HG03103 (cell line): Measurements from ENCODE around the gene DRC1.

Experiments used
- ATAC-seq: cut with Tn5 transposase; IDR thresholded peaks from one replicate; pipeline ENCODE4 v1.9.1; 2021; ENCODE audit warnings: low read depth; ENCODE audit not compliant: unreplicated experiment

Gene DRC1

DNA sequence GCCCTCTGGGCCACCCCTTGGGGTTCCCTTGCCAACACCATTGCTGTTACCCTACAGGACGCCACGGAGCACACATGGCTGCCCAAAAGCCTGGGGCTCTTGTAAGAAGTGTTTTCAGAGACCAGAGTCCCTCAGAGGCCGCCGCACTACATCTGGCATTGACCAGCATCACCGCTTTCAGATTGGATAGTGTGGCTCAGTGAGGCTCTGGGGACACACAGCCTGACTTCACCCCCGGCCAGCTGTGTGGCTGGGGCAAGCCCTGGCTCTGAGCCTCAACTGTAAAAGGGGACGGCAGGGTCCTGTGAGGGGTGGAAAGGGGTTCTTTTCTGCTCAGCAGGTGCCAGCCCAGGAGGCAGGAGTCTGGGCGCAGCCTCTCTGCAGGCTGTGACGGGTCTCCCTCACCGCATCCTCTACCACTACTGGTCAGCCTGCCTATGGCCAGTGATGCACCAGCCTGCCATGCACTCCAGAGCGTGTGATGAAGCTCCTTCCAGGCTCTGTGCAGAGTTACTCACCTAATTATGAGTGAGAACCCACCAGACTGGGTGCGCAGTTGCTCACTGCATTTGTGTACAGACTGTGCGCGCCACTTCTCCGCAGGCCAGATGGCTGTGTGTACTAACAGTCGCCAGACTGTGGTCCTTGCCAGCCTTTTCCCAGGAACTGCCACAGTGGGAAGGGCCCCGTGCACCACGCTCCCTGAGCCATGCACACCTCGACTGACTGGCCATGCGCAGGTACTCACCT, 86.9 kb downstream of the DRC1 start:
- no peak for ATAC-seq

DNA sequence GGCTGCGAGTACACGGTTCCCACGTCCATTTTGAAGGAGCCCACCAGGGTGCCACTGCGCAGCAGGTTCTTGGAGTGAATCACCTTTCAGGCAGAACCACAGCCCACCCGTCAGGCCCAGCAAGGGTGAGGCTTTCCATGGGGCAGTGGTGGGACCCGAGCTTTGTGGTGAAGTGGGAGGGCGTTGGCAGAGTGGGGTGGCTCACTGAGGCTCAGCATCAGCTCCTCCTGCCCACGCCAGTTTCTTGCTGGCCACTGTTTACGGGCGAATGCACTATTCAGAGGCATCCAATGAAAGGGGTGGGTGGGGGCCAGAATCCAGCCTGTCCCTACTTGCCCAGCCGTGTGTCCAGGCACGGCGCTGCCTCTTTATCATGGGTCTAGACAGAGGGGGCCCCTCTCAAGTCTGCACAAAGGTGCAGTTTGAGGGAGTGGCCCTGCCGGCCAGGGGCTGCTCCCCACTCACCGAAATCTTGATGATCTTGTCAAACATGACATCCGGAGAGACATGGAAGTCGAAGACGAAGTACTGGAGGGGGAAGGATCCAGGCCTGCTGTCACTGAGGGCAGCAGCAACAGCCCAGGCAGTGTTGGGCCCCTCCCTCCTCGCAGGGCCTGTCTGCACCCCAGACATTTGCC, 87.6 kb downstream of the DRC1 start:
- no peak for ATAC-seq

DNA sequence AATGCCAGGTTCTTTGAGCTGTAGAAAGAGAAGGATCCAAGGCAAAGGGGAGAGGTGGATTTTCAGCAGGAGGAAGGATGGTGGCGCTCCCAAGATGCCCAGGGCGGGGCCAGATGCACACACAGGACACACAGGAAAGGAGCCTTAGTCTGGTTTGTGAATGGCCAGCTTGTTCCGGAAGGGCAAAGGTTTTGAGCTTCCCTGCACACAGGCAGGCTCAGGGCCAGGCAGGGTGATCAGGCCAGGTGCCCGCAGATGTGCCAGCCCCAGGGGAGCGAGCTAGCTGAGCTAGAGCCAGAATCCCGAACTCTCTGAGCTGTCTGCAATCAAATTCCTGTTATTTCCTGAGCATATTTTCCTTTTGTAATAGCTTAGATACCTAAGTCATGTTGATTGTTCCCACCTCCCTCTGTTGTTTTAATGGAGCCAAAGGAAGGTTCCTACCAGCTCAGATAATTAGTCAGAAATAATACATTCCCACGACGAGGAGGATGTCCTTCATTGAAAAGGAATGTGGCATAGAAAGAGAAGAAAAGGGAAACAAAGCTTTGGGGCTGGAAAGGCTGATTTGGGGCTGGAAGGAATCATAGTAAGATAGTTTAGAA, 89.9 kb downstream of the DRC1 start:
- ATAC-seq, result no peak

DNA sequence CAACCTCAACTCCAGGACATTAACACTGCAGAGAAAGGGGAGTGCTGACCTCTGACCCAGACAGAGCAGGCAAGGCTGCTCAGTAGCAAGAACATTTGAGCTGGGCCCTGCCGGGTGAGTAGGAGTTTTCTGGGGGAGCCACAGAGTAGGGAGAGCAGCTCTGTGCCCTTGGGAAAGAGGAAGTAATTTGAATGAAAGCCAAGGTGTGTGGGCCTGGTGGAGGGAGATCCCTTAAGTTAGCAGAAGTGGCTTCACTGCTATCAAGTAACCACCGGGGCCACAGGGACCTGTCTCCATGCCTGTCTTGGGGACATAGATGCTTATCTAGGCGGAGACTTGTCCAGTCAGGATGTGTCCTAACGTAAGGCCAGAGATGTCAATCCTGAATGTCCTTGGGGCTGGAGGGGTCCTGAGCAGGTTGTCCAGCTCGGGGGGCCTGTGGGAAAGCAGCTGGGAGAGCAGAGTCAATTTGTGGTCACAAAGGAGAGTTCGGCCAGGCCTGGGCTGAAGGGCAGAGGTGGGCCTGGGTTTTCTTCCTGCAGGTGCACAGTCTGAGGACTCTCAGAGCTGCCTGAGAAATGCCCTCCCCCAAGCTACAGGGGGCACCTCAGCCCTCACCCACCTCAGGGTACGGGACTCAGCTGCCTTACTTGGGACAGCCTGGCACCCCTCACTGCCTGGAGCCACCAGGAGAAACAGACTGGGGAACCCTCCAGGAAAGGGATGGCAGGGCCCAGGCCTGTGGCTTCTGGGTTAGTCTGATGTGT, 91.2 kb downstream of the DRC1 start:
- ATAC-seq, result no peak

DNA sequence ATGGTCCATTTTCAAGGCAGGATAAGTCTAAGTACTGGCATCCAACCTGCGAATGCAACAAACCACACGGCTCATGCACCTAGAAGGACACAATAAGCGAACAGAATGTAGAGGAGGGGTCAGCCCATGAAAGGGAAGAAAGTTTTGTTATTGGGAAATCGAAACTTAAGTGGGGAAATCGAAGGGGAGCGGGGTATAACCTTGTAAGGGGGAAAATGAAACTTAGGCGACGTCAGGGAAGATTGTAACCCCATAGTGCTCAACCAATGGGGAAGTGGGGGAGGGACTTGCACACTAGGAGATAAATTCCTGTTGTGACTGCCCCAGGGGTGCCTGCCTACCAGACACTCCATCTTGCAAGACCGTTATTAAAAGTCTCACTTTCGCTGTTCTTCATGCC, 91.8 kb downstream of the DRC1 start:
- ATAC-seq, result no peak

DNA sequence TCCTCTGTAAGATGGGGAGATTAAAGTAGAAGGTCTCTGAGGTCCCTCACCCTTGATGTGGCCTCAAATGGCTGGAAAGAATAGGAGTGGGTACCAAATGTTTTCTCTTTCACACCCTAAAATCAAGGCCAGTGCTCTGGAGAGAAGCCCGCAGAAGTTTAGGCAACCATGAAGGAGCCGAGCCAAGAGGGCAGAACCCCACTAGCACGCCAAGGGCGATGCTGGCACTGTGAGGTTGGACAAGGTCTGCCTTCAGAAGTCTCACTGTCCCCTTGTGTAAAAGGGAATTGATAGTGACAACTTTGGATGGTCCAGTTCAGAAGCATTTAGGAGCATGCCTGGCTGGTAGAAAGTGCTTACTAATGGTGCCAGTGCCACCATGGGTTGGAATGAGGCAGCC, 92.5 kb downstream of the DRC1 start:
- no peak for ATAC-seq

DNA sequence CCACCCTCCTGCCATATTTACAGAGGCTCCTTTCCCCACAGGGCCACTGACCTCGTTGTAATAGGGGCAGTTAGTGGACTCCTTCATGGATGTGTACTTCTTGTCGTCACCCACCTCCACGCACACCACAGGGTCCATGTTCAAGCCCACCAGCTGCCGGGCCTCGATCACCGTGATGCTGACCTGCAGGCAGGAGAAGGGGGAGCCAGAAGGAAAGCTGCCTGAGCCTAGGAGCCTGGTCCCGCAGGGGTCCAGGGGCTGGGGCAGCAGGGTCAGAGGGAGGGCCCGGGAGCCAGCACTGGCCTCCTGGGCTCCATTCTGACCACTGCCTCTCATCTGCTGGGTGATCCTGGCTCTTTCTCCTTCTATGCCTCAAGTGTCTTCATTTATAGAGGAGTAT, 93.2 kb downstream of the DRC1 start:
- no peak for ATAC-seq

DNA sequence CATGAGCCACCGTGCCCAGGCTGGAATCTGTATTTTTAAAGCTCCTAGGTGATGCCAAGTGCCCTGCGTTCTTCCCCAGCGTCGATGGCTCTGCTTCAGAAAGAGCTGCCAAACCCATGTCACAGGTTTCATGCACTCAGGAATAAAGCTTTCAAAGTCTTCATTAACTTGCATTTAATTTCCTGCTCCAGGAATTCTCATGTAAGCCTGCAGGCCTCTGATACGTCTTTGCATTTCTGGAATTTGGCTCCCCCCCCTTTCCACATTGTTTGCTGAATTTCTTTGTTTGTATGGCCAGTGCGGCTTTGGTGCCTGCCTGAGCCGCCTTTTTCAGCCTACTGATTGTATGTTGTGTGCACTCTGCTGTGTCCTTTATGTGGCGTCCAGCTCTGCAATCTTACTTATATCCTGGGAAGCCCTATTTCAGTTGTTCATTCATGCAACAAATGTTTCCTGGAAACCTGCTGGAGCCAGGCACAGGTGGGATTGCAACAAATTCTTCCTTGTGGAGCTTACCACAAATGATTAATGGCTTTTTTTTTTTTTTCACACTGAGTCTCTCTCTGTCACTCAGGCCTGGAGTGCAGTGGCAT, 94.1 kb downstream of the DRC1 start:
- no peak for ATAC-seq

DNA sequence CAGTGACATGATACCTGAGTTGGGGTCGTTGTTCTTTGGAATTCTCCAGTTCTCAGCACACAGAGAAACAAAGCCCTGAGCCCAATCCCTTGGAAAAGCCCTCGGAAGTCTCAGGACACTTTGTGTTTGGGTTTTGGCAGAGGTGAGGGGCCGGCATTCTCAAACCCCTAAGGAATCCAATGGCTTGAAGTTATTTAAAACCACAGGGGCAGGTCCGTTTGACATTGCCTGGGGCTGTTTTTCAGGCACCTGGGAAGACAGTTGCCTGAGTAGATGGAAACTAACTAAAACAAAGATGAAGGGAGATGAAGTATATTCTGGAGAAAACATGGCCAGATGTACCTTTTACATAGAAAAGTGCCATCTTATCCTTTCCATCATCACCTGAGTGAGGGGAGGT, 98.7 kb downstream of the DRC1 start:
- ATAC-seq, result no peak

DNA sequence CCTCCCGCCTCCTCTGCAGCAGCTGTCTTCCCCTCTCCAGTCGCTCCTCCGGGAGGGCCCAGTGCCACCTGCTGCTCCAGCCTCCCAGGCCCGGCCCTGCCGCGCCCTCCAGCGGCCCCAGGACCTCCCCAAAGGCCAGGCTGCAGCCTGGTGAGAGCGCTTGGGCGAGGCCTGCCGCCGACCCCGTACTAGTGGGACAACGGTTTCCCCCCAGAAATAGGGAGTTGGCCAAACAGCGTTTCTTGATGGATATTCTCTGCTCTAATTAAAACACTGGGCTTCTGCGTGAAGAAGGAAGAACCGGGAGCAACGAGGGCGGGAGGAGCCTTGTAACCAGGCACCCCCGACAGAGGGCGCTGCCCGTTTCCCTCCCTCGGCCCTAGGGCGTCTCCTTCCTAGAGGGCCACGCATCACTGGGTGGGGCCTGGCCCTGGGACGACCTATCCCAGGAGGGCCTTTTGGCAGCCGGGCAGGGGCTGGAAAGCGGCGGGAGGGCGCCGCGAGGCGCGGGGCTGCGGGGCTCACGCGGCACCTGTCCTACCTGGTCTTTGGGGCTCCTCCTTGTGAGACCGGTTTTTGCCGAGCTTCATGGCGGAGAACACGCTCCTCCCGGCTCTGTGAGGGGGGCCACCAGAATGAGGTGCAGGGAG, 101.6 kb downstream of the DRC1 start:
- peak; percentile 74 for ATAC-seq

DNA sequence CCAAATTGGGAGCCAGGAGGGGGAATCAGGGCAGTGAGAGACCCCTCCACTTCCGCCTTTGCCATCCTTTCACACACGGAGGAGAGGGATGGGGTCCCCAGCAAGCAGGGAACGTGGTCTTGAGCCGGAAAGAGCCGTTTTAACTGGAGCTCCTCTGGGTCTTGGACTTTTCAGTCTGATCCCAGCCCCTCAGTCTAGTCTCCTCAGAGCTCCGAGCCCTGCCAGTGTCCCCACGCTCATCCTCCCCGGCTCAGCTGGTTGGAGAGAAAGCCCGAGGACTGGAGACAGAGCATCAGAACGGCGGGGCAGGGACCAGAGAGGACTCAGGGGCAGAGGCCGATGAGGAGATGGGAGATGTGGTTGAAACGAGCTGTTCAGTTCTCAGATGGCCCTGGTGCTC, 102.3 kb downstream of the DRC1 start:
- ATAC-seq, result no peak

DNA sequence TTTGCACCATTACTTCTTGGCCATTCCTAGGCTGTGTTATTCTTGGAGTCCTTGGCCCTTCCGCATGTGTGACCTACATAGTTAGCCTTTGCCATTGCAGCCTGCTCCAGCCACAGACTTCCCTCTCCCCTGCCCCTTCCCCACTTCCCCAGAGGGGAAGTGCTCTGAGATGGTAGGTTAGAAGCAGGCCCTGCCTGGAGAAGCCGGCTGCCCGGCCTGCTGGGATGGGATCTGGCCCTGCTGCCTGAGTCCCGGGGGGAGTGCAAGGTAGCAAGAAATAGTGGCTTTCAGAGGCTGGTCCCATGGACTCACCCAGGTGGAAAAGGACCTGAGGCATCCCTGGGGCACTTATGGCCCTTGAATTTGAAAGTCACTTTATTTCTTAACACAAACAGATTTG, 104.6 kb downstream of the DRC1 start:
- ATAC-seq, result no peak
